Smooth muscle cell (in vitro differentiated cells): ENCODE measurements around the gene IL17D. TPM values are rescaled to one million over a fixed set of nuclear protein-coding genes. Genes with fewer than 3 reads are reported as not detected.

ENCODE experiments used
- DNase-seq: peaks from one replicate; lab custom pipeline; 2025; ENCODE audit not compliant: unreplicated experiment; lab: John Stamatoyannopoulos, UW
- H2AFZ ChIP-seq: fragments of 200-600 bp; sonication (generic); 2 replicates; pipeline ENCODE4 v1.6.0; 2016; ENCODE audit warnings: antibody characterized with exemption, low read depth, mild to moderate bottlenecking
- H3F3A ChIP-seq: fragments of 200-600 bp; sonication (generic); 2 replicates; pipeline ENCODE4 v1.6.0; 2017; ENCODE audit warnings: antibody characterized with exemption, low read depth
- H3K27ac ChIP-seq: fragments of 200-600 bp; sonication (generic); 2 replicates; pipeline ENCODE4 v1.5.1; 2016; ENCODE audit warnings: low read depth, mild to moderate bottlenecking
- H3K27me3 ChIP-seq: fragments of 200-600 bp; sonication (generic); 2 replicates; pipeline ENCODE4 v1.6.1; 2016; ENCODE audit warnings: low read depth, mild to moderate bottlenecking
- H3K36me3 ChIP-seq: fragments of 200-600 bp; sonication (generic); 2 replicates; pipeline ENCODE4 v1.5.1; 2016; ENCODE audit warnings: low read depth
- H3K4me1 ChIP-seq: fragments of 200-600 bp; sonication (generic); 2 replicates; pipeline ENCODE4 v1.5.1; 2016; ENCODE audit warnings: low read depth
- H3K4me2 ChIP-seq: fragments of 200-600 bp; sonication (generic); 2 replicates; pipeline ENCODE4 v1.6.0; 2016; ENCODE audit warnings: mild to moderate bottlenecking
- H3K4me3 ChIP-seq: fragments of 200-600 bp; sonication (generic); 2 replicates; pipeline ENCODE4 v1.5.1; 2016; ENCODE audit warnings: mild to moderate bottlenecking
- H3K79me2 ChIP-seq: fragments of 200-600 bp; sonication (generic); 2 replicates; pipeline ENCODE4 v1.6.0; 2016; ENCODE audit warnings: low read depth, mild to moderate bottlenecking
- H3K9ac ChIP-seq: fragments of 200-600 bp; sonication (generic); 2 replicates; pipeline ENCODE4 v1.6.0; 2016; ENCODE audit warnings: low read depth
- H3K9me3 ChIP-seq: fragments of 200-600 bp; sonication (generic); replicated peaks from 2 replicates; pipeline ENCODE4 v1.5.1; 2016; ENCODE audit warnings: low read depth
- H4K20me1 ChIP-seq: fragments of 200-600 bp; sonication (generic); 2 replicates; pipeline ENCODE4 v1.6.0; 2016; ENCODE audit warnings: low read depth
- WGBS: methylation state at CpG from one replicate; pipeline ENCODE4 v1.1.7; 2016; ENCODE audit warnings: low lambda C conversion rate; 5-methylcytosine and 5-hydroxymethylcytosine counted together
- polyA plus RNA-seq: library from polyadenylated mRNA; unstranded; fragments of >200 nt; fragmentation: Nextera tagmentation; extraction: Ambion mirVana; gene quantifications from 2 replicates; pipeline ENCODE4 v1.2.1, GENCODE V29; 2016
- total RNA-seq: library from RNA; depleted of rRNA; stranded (reverse); fragments of >200 nt; gene quantifications from 2 replicates; pipeline ENCODE4 v1.2.3, GENCODE V29; 2014
- TF ChIP-seq, protein P1 (sequence below): fragments of 200-600 bp; sonication (generic); IDR thresholded peaks from 2 replicates; pipeline ENCODE4 v1.5.1; 2017; ENCODE audit warnings: borderline replicate concordance, mild to moderate bottlenecking, antibody characterized with exemption; ENCODE audit not compliant: insufficient read depth, poor library complexity, severe bottlenecking

IL17D gene
- total and polyA plus RNA-seq, 2 experiments from 2014 or later: 4.1 to 7.0 TPM

DNA sequence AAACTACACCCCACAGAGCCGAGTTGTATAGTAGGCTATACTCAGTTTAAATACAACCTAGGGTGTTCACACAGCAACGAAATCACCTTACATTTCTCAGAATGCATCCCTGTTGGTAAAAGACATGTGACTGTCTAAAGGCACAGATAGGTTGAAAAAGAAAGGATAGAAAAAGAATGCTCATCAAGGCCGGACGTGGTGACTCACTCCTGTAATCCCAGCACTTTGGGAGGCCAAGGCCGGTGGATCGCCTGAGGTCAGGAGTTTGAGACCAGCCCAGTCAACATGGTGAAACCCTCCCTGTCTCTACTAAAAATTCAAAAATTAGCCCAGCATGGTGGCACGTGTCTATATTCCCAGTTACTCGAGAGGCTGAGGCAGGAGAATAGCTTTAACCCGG is 3.8 kb upstream of the IL17D start:
- no peaks in the 10 kb centered on the region for H3K36me3 ChIP-seq
- H3K9me3 ChIP-seq: no peaks in the 10 kb centered on the region
- no peak overlapping the region for H2AFZ ChIP-seq
- H3K4me2 ChIP-seq: no peak overlapping the region
- WGBS: 79% methylated on average over 9 of the region's 9 CpGs
- no peak overlapping the region for H3K27ac ChIP-seq
- TF ChIP-seq, protein P1, sequence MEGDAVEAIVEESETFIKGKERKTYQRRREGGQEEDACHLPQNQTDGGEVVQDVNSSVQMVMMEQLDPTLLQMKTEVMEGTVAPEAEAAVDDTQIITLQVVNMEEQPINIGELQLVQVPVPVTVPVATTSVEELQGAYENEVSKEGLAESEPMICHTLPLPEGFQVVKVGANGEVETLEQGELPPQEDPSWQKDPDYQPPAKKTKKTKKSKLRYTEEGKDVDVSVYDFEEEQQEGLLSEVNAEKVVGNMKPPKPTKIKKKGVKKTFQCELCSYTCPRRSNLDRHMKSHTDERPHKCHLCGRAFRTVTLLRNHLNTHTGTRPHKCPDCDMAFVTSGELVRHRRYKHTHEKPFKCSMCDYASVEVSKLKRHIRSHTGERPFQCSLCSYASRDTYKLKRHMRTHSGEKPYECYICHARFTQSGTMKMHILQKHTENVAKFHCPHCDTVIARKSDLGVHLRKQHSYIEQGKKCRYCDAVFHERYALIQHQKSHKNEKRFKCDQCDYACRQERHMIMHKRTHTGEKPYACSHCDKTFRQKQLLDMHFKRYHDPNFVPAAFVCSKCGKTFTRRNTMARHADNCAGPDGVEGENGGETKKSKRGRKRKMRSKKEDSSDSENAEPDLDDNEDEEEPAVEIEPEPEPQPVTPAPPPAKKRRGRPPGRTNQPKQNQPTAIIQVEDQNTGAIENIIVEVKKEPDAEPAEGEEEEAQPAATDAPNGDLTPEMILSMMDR: no peak
- no peak overlapping the region for H3K4me3 ChIP-seq
- no peak overlapping the region for H3K9ac ChIP-seq
- H3F3A ChIP-seq: no peaks in the 10 kb centered on the region
- no peaks in the 10 kb centered on the region for H3K79me2 ChIP-seq
- H3K4me1 ChIP-seq: peaks cover 13% of the 10 kb centered on the region
- DNase-seq: no peak
- H4K20me1 ChIP-seq: no peaks in the 10 kb centered on the region
- H3K27me3 ChIP-seq: peaks cover 7% of the 10 kb centered on the region

DNA sequence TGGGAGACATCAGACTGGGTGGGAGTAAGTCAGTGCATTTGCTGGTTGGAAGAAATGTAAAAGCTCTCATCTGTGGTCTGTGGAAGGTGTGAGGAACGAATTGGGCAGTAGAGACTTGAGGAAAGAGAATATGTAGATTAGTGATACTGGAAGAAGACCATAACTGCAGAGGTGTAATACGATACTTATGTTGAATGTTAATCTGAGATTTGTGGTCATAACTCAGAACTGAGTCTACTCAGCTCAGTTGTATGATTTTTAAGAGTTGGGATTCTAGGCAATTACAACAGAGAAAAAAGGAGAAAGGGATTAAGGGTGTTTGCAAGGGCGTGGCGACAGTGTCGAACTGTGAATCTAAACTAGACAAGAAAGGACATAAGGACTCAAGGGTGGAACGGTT is 3.2 kb upstream of the IL17D start:
- 80% methylated on average over 6 of the region's 6 CpGs for WGBS
- TF ChIP-seq, protein P1: no peak
- H3K4me3 ChIP-seq: no peak overlapping the region
- no peak overlapping the region for H3K27ac ChIP-seq
- peaks cover 13% of the 10 kb centered on the region for H3K4me1 ChIP-seq
- no peaks in the 10 kb centered on the region for H3K9me3 ChIP-seq
- H3K79me2 ChIP-seq: no peaks in the 10 kb centered on the region
- no peaks in the 10 kb centered on the region for H3F3A ChIP-seq
- no peak for DNase-seq
- no peaks in the 10 kb centered on the region for H3K36me3 ChIP-seq
- H2AFZ ChIP-seq: no peak overlapping the region
- peaks cover 7% of the 10 kb centered on the region for H3K27me3 ChIP-seq
- no peak overlapping the region for H3K9ac ChIP-seq
- no peaks in the 10 kb centered on the region for H4K20me1 ChIP-seq
- H3K4me2 ChIP-seq: no peak overlapping the region

DNA sequence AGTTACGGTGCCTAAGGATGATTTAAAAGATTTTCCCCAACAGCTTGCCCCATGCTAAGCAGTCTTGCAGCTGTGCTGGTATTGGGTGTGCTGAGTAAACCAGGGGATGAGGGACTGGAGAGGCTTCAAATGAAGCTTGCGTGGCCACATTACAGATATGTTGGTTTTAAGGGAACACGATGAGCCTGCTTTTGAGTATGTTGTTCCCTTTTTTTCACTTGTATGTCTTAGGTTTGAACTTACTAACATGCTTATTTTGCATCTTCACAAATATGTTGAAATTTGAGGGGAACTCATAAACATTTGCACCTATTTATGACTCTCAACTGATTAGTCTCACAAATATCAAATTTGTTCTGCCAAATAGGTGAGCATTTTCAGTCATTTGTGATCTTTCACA is 2.0 kb upstream of the IL17D start:
- 94% methylated on average over 3 of the region's 3 CpGs for WGBS
- no peaks in the 10 kb centered on the region for H3K36me3 ChIP-seq
- no peaks in the 10 kb centered on the region for H4K20me1 ChIP-seq
- no peak overlapping the region for H3K4me2 ChIP-seq
- peaks cover 7% of the 10 kb centered on the region for H3K27me3 ChIP-seq
- no peak overlapping the region for H3K27ac ChIP-seq
- no peak for DNase-seq
- no peak overlapping the region for H3K9ac ChIP-seq
- H3F3A ChIP-seq: no peaks in the 10 kb centered on the region
- peaks cover 13% of the 10 kb centered on the region for H3K4me1 ChIP-seq
- H3K9me3 ChIP-seq: no peaks in the 10 kb centered on the region
- TF ChIP-seq, protein P1: no peak
- no peak overlapping the region for H2AFZ ChIP-seq
- no peaks in the 10 kb centered on the region for H3K79me2 ChIP-seq
- no peak overlapping the region for H3K4me3 ChIP-seq

DNA sequence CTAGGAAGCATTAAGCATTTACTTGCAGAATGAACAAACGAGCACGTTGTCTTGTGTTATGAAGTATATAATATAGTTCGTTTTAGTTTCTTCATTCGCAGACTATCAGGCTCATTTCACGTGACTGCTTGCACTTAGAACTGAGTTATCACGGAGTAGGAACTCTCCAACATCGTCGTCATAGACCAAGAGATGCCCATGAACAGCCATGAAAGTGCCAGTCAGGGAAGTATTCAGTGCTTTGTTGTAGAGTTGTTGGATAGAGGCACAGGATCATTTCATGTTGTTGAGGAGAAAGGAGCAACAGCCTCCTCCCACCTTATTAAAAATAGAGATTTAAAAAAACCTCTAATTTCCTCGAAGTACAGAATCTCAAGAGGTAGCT is 977 bp upstream of the IL17D start:
- Histone ChIP-seq H3K27ac (no peak overlapping the region), H3K4me1 (peaks cover 13% of the 10 kb centered on the region), H3K4me3 (peak overlapping the region; percentile 86), H3K36me3 (no peaks in the 10 kb centered on the region), H3K27me3 (peaks cover 7% of the 10 kb centered on the region), H3K4me2 (peak overlapping the region; percentile 95), H4K20me1 (no peaks in the 10 kb centered on the region), H2AFZ (no peak overlapping the region), H3K9ac (peak overlapping the region; percentile 62), H3F3A (no peaks in the 10 kb centered on the region), H3K9me3 (no peaks in the 10 kb centered on the region), H3K79me2 (no peaks in the 10 kb centered on the region)
- 49% methylated on average over 9 of the region's 9 CpGs for WGBS
- DNase-seq: no peak
- TF ChIP-seq, protein P1: no peak
